Esophagus (tissue), 2 donors: ENCODE results near the gene DNAJC27. TPM values are rescaled to one million over a fixed set of nuclear protein-coding genes. Genes with fewer than 3 reads are reported as not detected.
A peak's percentile ranks its signal among the peaks of the same experiment; 100 is the strongest.

ENCODE experiments used
- H3K27ac ChIP-seq, 2 donors: one replicate each; pipeline ENCODE4 v1.5.1; 2013; ENCODE audit warnings: low read depth in 2 of 2, mild to moderate bottlenecking in 2 of 2, inconsistent platforms in 1 of 2, low read length in 1 of 2, moderate library complexity in 1 of 2
- H3K27me3 ChIP-seq, 2 donors: one replicate each; pipeline ENCODE4 v1.6.1; 2013; ENCODE audit warnings: low read length in 2 of 2, control low read depth in 1 of 2, mild to moderate bottlenecking in 1 of 2; ENCODE audit not compliant: insufficient read depth in 2 of 2, control insufficient read depth in 1 of 2
- H3K36me3 ChIP-seq, 2 donors: one replicate each; pipeline ENCODE4 v1.6.1; 2013; ENCODE audit warnings: low read length in 1 of 2; ENCODE audit not compliant: control insufficient read depth in 2 of 2, insufficient read depth in 2 of 2
- H3K4me1 ChIP-seq, 2 donors: one replicate each; pipeline ENCODE4 v1.6.1; 2013; ENCODE audit warnings: low read length in 1 of 2; ENCODE audit not compliant: control insufficient read depth in 2 of 2, insufficient read depth in 2 of 2
- H3K4me3 ChIP-seq, 2 donors: one replicate each; pipeline ENCODE4 v1.5.1; 2013; ENCODE audit warnings: low read length in 2 of 2, mild to moderate bottlenecking in 2 of 2, low read depth in 1 of 2, moderate library complexity in 1 of 2
- H3K9me3 ChIP-seq, 2 donors: one replicate each; pipeline ENCODE4 v1.6.1; 2013; ENCODE audit warnings: mild to moderate bottlenecking in 2 of 2, low read depth in 1 of 2, low read length in 1 of 2, moderate library complexity in 1 of 2; ENCODE audit not compliant: control insufficient read depth in 2 of 2, insufficient read depth in 1 of 2
- WGBS, 2 donors: extraction: QIAGEN DNeasy Blood & Tissue Kit; methylation state at CpG; one replicate each; pipeline ENCODE4 v1.1.7; 2013; 5-methylcytosine and 5-hydroxymethylcytosine counted together
- polyA plus RNA-seq, 2 donors: library from polyadenylated mRNA; stranded (reverse); fragments of 200-250 nt; gene quantifications; one replicate each; pipeline ENCODE4 v1.2.3, GENCODE V29; 2013
- donor health status: healthy with polysubstance abuse.
- donor health status: Bipolar disorder and iron deficiency.

The DNAJC27 gene
- polyA plus RNA-seq, 2 donors, result 1.4 TPM

GRCh38 chr2:24915796-24916195 is 56.0 kb downstream of the DNAJC27 start:
- no peaks in the 10 kb centered on the region for H3K9me3 ChIP-seq
- H3K27me3 ChIP-seq, result no peaks in the 10 kb centered on the region
- WGBS, 2 donors, result 73% methylated on average over 4 of the region's 4 CpGs
- peaks cover 0 to 21% of the 10 kb centered on the region in 2 donors for H3K36me3 ChIP-seq
- H3K27ac ChIP-seq, result no peak overlapping the region
- peaks cover 5 to 19% of the 10 kb centered on the region in 2 donors for H3K4me1 ChIP-seq
- H3K4me3 ChIP-seq, result no peak overlapping the region

- 82 to 90% methylated on average over 8 of the region's 8 CpGs for WGBS, 2 donors
Measured at GRCh38 chr2:24915175-24915574, 56.6 kb downstream of the DNAJC27 start.

GRCh38 chr2:24914713-24915112 is 57.0 kb downstream of the DNAJC27 start:
- Histone ChIP-seq H3K27ac (no peak overlapping the region), H3K36me3 (peaks cover 0 to 21% of the 10 kb centered on the region in 2 donors), H3K27me3 (no peaks in the 10 kb centered on the region), H3K4me1 (peaks cover 5 to 19% of the 10 kb centered on the region in 2 donors), H3K4me3 (no peak overlapping the region), H3K9me3 (no peaks in the 10 kb centered on the region)
- WGBS, 2 donors, result 75 to 81% methylated on average over 5 of the region's 5 CpGs

More at GRCh38 chr2:24915175-24915574, 56.6 kb downstream of the DNAJC27 start:
- H3K27ac ChIP-seq, result no peak overlapping the region
- H3K4me3 ChIP-seq, result no peak overlapping the region
- H3K9me3 ChIP-seq, result no peaks in the 10 kb centered on the region
- H3K36me3 ChIP-seq, result peaks cover 0 to 21% of the 10 kb centered on the region in 2 donors
- no peaks in the 10 kb centered on the region for H3K27me3 ChIP-seq
- peaks cover 5 to 19% of the 10 kb centered on the region in 2 donors for H3K4me1 ChIP-seq

- peaks cover 5 to 18% of the 10 kb centered on the region in 2 donors for H3K4me1 ChIP-seq
- H3K9me3 ChIP-seq, result no peaks in the 10 kb centered on the region
- no peak overlapping the region for H3K27ac ChIP-seq
- WGBS, 2 donors, result 73 to 88% methylated on average over 9 of the region's 9 CpGs
- H3K27me3 ChIP-seq, result no peaks in the 10 kb centered on the region
- H3K4me3 ChIP-seq, result no peak overlapping the region
- peaks cover 0 to 21% of the 10 kb centered on the region in 2 donors for H3K36me3 ChIP-seq
Measured at GRCh38 chr2:24913911-24914310, 57.8 kb downstream of the DNAJC27 start.

GRCh38 chr2:24912986-24913385 is 58.8 kb downstream of the DNAJC27 start:
- no peaks in the 10 kb centered on the region for H3K9me3 ChIP-seq
- WGBS, 2 donors, result 80 to 83% methylated on average over 10 of the region's 10 CpGs
- H3K27ac ChIP-seq, result peak overlapping the region in 1 of 2 donors; percentile 6
- peaks cover 0 to 18% of the 10 kb centered on the region in 2 donors for H3K36me3 ChIP-seq
- no peak overlapping the region for H3K4me3 ChIP-seq
- H3K27me3 ChIP-seq, result no peaks in the 10 kb centered on the region
- H3K4me1 ChIP-seq, result peaks cover 3 to 9% of the 10 kb centered on the region in 2 donors

GRCh38 chr2:24912523-24912922 is 59.2 kb downstream of the DNAJC27 start:
- Histone ChIP-seq H3K9me3 (no peaks in the 10 kb centered on the region), H3K27ac (no peak overlapping the region), H3K27me3 (no peaks in the 10 kb centered on the region), H3K4me1 (peaks cover 3 to 5% of the 10 kb centered on the region in 2 donors), H3K4me3 (no peak overlapping the region), H3K36me3 (peaks cover 0 to 14% of the 10 kb centered on the region in 2 donors)
- WGBS, 2 donors, result 73 to 77% methylated on average over 7 of the region's 7 CpGs

- no peak overlapping the region for H3K4me3 ChIP-seq
- peaks cover 0 to 3% of the 10 kb centered on the region in 2 donors for H3K4me1 ChIP-seq
- WGBS, 2 donors, result 96% methylated on average over 3 of the region's 3 CpGs
- H3K9me3 ChIP-seq, result no peaks in the 10 kb centered on the region
- H3K27ac ChIP-seq, result no peak overlapping the region
- no peaks in the 10 kb centered on the region for H3K27me3 ChIP-seq
- H3K36me3 ChIP-seq, result peaks cover 0 to 11% of the 10 kb centered on the region in 2 donors
Measured at GRCh38 chr2:24910245-24910644, 61.5 kb downstream of the DNAJC27 start.

GRCh38 chr2:24909555-24910177 is 62.1 kb downstream of the DNAJC27 start:
- Histone ChIP-seq H3K27ac (no peak overlapping the region), H3K27me3 (no peaks in the 10 kb centered on the region)
- 88% methylated on average over 5 of the region's 5 CpGs for WGBS, 2 donors

GRCh38 chr2:24908461-24908901 is 63.3 kb downstream of the DNAJC27 start:
- WGBS, 2 donors, result 72 to 87% methylated on average over 8 of the region's 8 CpGs
- Histone ChIP-seq H3K9me3 (no peaks in the 10 kb centered on the region), H3K4me3 (no peak overlapping the region), H3K36me3 (peaks cover 0 to 12% of the 10 kb centered on the region in 2 donors), H3K27ac (no peak overlapping the region), H3K4me1 (no peaks in the 10 kb centered on the region), H3K27me3 (no peaks in the 10 kb centered on the region)

More at GRCh38 chr2:24909555-24910177, 62.1 kb downstream of the DNAJC27 start:
- Histone ChIP-seq H3K4me1 (peaks cover 0 to under 1% of the 10 kb centered on the region in 2 donors), H3K4me3 (no peak overlapping the region), H3K9me3 (no peaks in the 10 kb centered on the region), H3K36me3 (peaks cover 0 to 9% of the 10 kb centered on the region in 2 donors)

GRCh38 chr2:24907116-24907515 is 64.6 kb downstream of the DNAJC27 start:
- 84 to 86% methylated on average over 5 of the region's 5 CpGs for WGBS, 2 donors
- no peaks in the 10 kb centered on the region for H3K9me3 ChIP-seq
- peaks cover 0 to 7% of the 10 kb centered on the region in 2 donors for H3K36me3 ChIP-seq

More at GRCh38 chr2:24907116-24907515, 64.6 kb downstream of the DNAJC27 start:
- H3K4me3 ChIP-seq, result no peak overlapping the region
- H3K27ac ChIP-seq, result no peak overlapping the region
- H3K27me3 ChIP-seq, result no peaks in the 10 kb centered on the region
- H3K4me1 ChIP-seq, result no peaks in the 10 kb centered on the region
